Measurements from ENCODE around the gene SPAG5. TPM values are rescaled to one million over a fixed set of nuclear protein-coding genes. Genes with fewer than 3 reads are reported as not detected.

SPAG5 gene
- total RNA-seq, 1 donor from 2014 or later = 42.0 TPM

DNA sequence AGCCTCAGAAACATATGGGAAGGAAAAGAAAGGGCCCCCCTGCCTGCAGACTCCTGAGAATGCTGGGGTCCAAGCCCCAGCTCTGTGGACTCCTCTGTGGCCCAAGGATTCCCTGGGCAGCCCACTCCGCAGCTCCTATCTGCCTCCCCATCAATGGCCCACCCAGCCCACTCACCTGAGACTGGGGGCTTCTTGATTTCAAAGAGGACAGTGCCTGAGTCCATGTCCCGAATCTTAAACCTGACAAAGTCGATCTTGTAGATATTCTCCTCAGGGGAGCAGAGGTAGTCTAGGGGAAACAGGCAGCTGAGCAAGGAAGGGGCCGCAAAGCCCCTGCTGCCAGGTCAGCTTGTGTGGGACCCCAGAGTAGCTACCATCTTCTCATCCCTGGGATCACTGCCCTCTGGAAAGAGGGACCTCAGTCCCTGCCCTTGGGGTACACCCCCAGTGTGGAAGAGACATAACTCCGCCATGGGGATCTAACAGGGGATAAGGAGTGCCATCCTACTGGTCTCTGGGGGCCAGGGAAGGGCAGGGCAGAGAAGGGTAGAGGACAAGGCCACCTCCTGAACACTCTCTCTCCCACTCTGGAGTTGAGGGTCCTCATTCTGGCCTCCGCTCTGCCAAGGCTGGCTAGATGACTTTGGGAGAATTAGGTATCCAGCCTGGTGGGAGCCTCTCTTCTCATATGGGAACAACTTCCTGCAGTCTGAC, 50.3 kb downstream of the SPAG5 start:
- peaks cover 28% of the 10 kb centered on the region for H3K4me1 Mint-ChIP-seq
- DNase-seq (ENCODE audit: low spot score in 2 of 2, unreplicated experiment in 2 of 2) = no peak
- peaks cover 3% of the 10 kb centered on the region for H3K36me3 Mint-ChIP-seq
- H3K27ac Mint-ChIP-seq = no peak overlapping the region
- no peak overlapping the region for H3K4me3 Mint-ChIP-seq
- no peaks in the 10 kb centered on the region for H3K9me3 Mint-ChIP-seq
- TF ChIP-seq CTCF (IDR thresholded peaks at IDR 0.05; ENCODE audit: unreplicated experiment) = peak; percentile 59
- H3K27me3 Mint-ChIP-seq (ENCODE audit: low read depth) = no peaks in the 10 kb centered on the region

GRCh38 chr17:28547623-28548416, 51.0 kb downstream of the SPAG5 start:
- no peak overlapping the region for H3K4me3 Mint-ChIP-seq
- peaks cover 26% of the 10 kb centered on the region for H3K4me1 Mint-ChIP-seq
- peak; percentile 47 to 72 for DNase-seq (ENCODE audit: low spot score in 2 of 2, unreplicated experiment in 2 of 2)
- H3K27ac Mint-ChIP-seq = no peak overlapping the region
- peak; percentile 88 for TF ChIP-seq CTCF (IDR thresholded peaks at IDR 0.05; ENCODE audit: unreplicated experiment)
- no peaks in the 10 kb centered on the region for H3K9me3 Mint-ChIP-seq
- no peaks in the 10 kb centered on the region for H3K27me3 Mint-ChIP-seq (ENCODE audit: low read depth)
- H3K36me3 Mint-ChIP-seq = peaks cover 2% of the 10 kb centered on the region

GRCh38 chr17:28547096-28547622, 51.7 kb downstream of the SPAG5 start:
- H3K36me3 Mint-ChIP-seq = peaks cover 2% of the 10 kb centered on the region
- no peak for DNase-seq (ENCODE audit: low spot score in 2 of 2, unreplicated experiment in 2 of 2)
- H3K4me3 Mint-ChIP-seq = no peak overlapping the region

GRCh38 chr17:28545787-28546415, 52.9 kb downstream of the SPAG5 start:
- TF ChIP-seq CTCF (IDR thresholded peaks at IDR 0.05; ENCODE audit: unreplicated experiment) = no peak
- Mint-ChIP-seq H3K4me3 (no peak overlapping the region), H3K27ac (no peak overlapping the region), H3K4me1 (peaks cover 14% of the 10 kb centered on the region), H3K9me3 (no peaks in the 10 kb centered on the region), H3K27me3 (ENCODE audit: low read depth) (no peaks in the 10 kb centered on the region), H3K36me3 (peaks cover 2% of the 10 kb centered on the region)
- DNase-seq (ENCODE audit: low spot score in 2 of 2, unreplicated experiment in 2 of 2) = no peak

More at GRCh38 chr17:28547096-28547622, 51.7 kb downstream of the SPAG5 start:
- no peak for TF ChIP-seq CTCF (IDR thresholded peaks at IDR 0.05; ENCODE audit: unreplicated experiment)
- Mint-ChIP-seq H3K9me3 (no peaks in the 10 kb centered on the region), H3K27ac (no peak overlapping the region), H3K4me1 (peaks cover 24% of the 10 kb centered on the region), H3K27me3 (ENCODE audit: low read depth) (no peaks in the 10 kb centered on the region)

GRCh38 chr17:28545141-28545503, 53.7 kb downstream of the SPAG5 start:
- Mint-ChIP-seq H3K4me1 (peaks cover 7% of the 10 kb centered on the region), H3K36me3 (peaks cover 2% of the 10 kb centered on the region), H3K9me3 (no peaks in the 10 kb centered on the region), H3K4me3 (no peak overlapping the region), H3K27me3 (ENCODE audit: low read depth) (no peaks in the 10 kb centered on the region), H3K27ac (no peak overlapping the region)
- TF ChIP-seq CTCF (IDR thresholded peaks at IDR 0.05; ENCODE audit: unreplicated experiment) = no peak
- no peak for DNase-seq (ENCODE audit: low spot score in 2 of 2, unreplicated experiment in 2 of 2)
